ENCODE data around the gene PSME3IP1. TPM values are rescaled to one million over a fixed set of nuclear protein-coding genes. Genes with fewer than 3 reads are reported as not detected.
"Not testable (repeated sequence)": the region's sequence is repeated elsewhere in the genome, so short reads cannot be mapped to it uniquely, and the experiment has no call there.

Gene PSME3IP1
- polyA plus RNA-seq, 2 donors, result 50.4 to 50.6 TPM

DNA sequence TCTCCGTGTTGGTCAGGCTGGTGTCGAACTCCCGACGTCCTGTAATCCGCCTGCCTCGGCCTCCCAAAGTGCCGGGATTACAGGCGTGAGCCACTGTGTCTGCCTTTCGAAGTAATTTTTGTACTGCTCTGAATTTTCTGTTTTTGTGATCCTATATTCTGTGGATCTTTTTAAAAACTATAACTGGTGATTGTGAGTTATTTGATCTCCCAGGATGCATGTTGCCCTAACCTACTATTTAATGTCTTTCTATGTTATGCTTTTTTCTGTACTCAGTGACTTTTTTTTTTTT lies 2.8 kb upstream of the PSME3IP1 start:
- H3K4me1 ChIP-seq (ENCODE audit: control insufficient read depth in 2 of 2, insufficient read depth in 2 of 2, low read length in 1 of 2), result no peaks in the 10 kb centered on the region
- H3K27me3 ChIP-seq (ENCODE audit: control insufficient read depth in 1 of 2, insufficient read depth in 2 of 2, low read length in 2 of 2), result no peaks in the 10 kb centered on the region
- no peaks in the 10 kb centered on the region for H3K9me3 ChIP-seq (ENCODE audit: control insufficient read depth in 2 of 2, insufficient read depth in 1 of 2, low read depth in 1 of 2, low read length in 1 of 2)
- H3K36me3 ChIP-seq (ENCODE audit: control insufficient read depth in 2 of 2, insufficient read depth in 2 of 2, low read length in 1 of 2), result no peaks in the 10 kb centered on the region
- 89 to 94% methylated on average over 9 of the region's 9 CpGs for WGBS, 2 donors
- no peak overlapping the region for H3K4me3 ChIP-seq (ENCODE audit: low read depth in 1 of 2, low read length in 2 of 2)
- H3K27ac ChIP-seq (ENCODE audit: low read depth in 2 of 2, low read length in 1 of 2), result no peak overlapping the region

DNA sequence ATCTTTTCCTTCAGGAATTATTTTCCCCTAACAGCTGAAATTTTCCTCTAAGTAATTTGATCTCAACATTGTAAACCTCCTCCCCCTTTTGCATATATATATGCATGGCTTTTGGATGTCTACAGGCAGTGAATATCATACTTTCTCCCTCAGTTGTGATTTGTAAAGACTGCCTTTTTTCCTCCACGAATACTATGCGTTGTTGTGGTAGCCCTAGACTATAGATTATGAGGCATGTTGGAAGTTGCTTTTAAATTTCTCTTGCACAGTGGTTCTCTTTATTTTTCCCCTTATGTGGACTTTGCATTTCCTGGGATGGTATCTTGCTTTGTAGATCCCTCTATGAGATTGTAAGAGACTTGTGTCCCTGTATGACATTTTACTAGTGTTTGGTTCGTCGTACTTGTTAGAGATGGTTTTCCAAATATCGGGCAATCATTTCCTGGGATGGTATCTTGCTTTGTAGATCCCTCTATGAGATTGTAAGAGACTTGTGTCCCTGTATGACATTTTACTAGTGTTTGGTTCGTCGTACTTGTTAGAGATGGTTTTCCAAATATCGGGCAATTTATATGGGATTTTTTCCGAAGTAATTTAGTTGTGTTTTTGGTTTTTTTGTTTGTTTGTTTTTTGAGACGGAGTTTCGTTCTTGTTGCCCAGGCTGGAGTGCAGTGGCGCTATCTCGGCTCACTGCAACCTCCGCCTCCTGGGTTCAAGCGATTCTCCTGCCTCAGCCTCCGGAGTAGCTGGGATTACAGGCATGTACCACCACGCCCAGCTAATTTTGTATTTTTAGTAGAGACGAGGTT lies 2.3 kb upstream of the PSME3IP1 start:
- 67 to 73% methylated on average over 18 of the region's 18 CpGs for WGBS, 2 donors
- H3K4me1 ChIP-seq (ENCODE audit: control insufficient read depth in 2 of 2, insufficient read depth in 2 of 2, low read length in 1 of 2); H3K9me3 ChIP-seq (ENCODE audit: control insufficient read depth in 2 of 2, insufficient read depth in 1 of 2, low read depth in 1 of 2, low read length in 1 of 2); H3K27me3 ChIP-seq (ENCODE audit: control insufficient read depth in 1 of 2, insufficient read depth in 2 of 2, low read length in 2 of 2); H3K36me3 ChIP-seq (ENCODE audit: control insufficient read depth in 2 of 2, insufficient read depth in 2 of 2, low read length in 1 of 2): not testable (repeated sequence)
- peak overlapping the region in 1 of 2 donors; percentile 94 for H3K27ac ChIP-seq (ENCODE audit: low read depth in 2 of 2, low read length in 1 of 2)
- peak overlapping the region in 1 of 2 donors; percentile 83 for H3K4me3 ChIP-seq (ENCODE audit: low read depth in 1 of 2, low read length in 2 of 2)

DNA sequence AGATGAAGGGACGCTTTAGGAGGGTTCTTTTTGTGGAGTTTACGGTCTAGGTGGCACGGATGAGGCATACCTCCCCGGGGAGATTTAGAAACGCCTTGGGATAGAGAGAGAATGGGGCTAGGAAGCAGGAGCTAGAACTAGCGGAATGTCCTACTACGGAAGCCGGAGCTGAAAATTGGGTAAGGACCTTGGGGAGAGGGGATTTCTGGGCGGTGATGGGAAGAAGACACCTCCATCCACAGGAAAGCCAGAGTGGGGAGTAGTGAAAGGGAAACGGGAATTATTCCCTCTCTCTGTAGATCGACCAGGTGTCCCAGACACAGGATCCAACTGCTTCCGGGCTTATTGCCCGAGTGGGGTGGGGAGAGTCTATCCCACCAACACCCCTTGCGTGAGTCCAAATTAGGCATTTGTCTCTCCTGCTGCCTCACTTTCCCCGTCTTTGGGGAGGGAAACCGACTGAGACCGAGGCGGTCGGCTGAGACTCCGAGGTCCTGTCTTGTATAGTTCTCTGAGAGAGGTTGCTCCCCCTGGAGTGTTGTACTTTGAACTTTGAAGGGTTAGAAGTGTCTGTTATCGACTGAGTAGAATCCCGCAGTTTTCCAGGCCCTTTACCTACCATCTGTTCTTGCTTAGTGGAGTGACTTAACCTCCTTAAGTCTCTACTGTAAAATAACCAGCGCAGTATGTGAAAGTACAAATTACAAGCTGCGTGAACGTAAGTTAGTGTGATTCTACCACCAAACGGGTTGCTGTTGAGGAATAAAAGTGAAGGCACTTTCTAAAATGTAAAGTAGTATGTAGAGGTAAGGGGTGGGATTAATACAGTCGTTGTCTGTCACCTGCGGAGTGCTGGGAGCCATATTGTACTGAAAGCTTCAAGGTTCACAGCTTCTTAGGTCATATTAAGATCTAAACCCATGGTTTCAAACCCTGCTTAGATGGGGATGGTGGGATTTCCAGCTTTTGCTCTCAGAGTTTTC lies 1.3 kb upstream of the PSME3IP1 start:
- H3K4me3 ChIP-seq (ENCODE audit: low read depth in 1 of 2, low read length in 2 of 2), result peak overlapping the region; percentile 83 to 85
- H3K4me1 ChIP-seq (ENCODE audit: control insufficient read depth in 2 of 2, insufficient read depth in 2 of 2, low read length in 1 of 2), result no peaks in the 10 kb centered on the region
- H3K36me3 ChIP-seq (ENCODE audit: control insufficient read depth in 2 of 2, insufficient read depth in 2 of 2, low read length in 1 of 2), result no peaks in the 10 kb centered on the region
- H3K27ac ChIP-seq (ENCODE audit: low read depth in 2 of 2, low read length in 1 of 2), result peak overlapping the region; percentile 94 to 96
- H3K27me3 ChIP-seq (ENCODE audit: control insufficient read depth in 1 of 2, insufficient read depth in 2 of 2, low read length in 2 of 2), result no peaks in the 10 kb centered on the region
- WGBS, 2 donors, result 1 to 2% methylated on average over 28 of the region's 28 CpGs
- H3K9me3 ChIP-seq (ENCODE audit: control insufficient read depth in 2 of 2, insufficient read depth in 1 of 2, low read depth in 1 of 2, low read length in 1 of 2), result no peaks in the 10 kb centered on the region

DNA sequence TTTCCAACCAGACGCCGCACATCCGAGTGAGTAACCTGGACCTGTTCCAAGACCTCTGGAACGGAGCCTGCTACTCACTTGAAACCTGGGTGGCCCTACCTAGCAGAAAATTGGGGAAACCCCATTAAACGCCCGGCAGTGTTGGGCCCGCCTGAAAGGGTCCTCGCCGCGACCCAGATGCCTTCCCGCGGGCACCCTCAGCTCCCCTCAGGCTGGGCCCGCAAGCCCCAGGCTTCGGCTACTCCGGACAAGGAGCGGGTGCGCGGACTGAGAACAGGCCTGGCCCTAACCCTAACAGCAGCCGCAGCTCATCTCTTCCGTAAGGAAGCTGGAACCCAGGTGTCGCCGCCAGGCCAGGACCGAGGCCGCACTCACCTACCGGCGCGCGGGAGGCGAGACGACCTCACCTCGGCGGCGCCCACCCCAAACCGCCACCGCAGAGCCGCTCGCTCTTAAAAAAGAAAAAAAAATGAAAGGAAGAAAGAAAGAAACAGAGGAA lies 344 bp downstream of the PSME3IP1 start:
- Histone ChIP-seq H3K4me1 (ENCODE audit: control insufficient read depth in 2 of 2, insufficient read depth in 2 of 2, low read length in 1 of 2) (no peaks in the 10 kb centered on the region), H3K27ac (ENCODE audit: low read depth in 2 of 2, low read length in 1 of 2) (peak overlapping the region; percentile 94 to 98), H3K36me3 (ENCODE audit: control insufficient read depth in 2 of 2, insufficient read depth in 2 of 2, low read length in 1 of 2) (no peaks in the 10 kb centered on the region), H3K27me3 (ENCODE audit: control insufficient read depth in 1 of 2, insufficient read depth in 2 of 2, low read length in 2 of 2) (no peaks in the 10 kb centered on the region), H3K9me3 (ENCODE audit: control insufficient read depth in 2 of 2, insufficient read depth in 1 of 2, low read depth in 1 of 2, low read length in 1 of 2) (no peaks in the 10 kb centered on the region), H3K4me3 (ENCODE audit: low read depth in 1 of 2, low read length in 2 of 2) (peak overlapping the region; percentile 97 to 99)
- 0% methylated on average over 36 to 37 of the region's 37 CpGs for WGBS, 2 donors

DNA sequence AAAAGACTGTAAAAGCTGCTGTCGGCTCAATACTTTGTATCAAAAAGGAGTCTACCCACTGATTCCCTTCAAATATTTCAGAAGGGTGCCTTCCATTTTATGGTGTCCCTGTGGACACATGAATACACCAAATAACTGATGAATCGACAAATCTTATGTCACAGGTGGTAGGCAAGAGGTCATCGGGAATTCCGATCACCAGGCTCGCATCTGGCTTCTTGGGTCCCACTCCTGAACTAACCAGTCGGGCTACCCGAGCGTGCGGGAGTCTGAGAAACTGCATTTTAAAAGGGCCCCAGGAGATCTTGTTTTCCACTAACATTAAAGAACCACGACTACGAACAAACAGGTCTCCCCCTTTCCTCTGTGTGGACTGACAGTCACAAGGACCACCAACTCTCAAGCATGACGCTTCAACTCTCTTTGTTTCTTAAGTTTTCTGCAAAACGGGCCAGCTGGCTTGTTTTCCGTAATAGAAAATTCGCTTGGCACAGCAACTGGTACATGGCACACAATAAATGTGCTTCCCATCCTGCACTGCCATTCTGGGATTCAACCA lies 873 bp downstream of the PSME3IP1 start:
- Histone ChIP-seq H3K4me3 (ENCODE audit: low read depth in 1 of 2, low read length in 2 of 2) (peak overlapping the region; percentile 97 to 99), H3K27me3 (ENCODE audit: control insufficient read depth in 1 of 2, insufficient read depth in 2 of 2, low read length in 2 of 2) (no peaks in the 10 kb centered on the region), H3K4me1 (ENCODE audit: control insufficient read depth in 2 of 2, insufficient read depth in 2 of 2, low read length in 1 of 2) (no peaks in the 10 kb centered on the region), H3K36me3 (ENCODE audit: control insufficient read depth in 2 of 2, insufficient read depth in 2 of 2, low read length in 1 of 2) (no peaks in the 10 kb centered on the region), H3K9me3 (ENCODE audit: control insufficient read depth in 2 of 2, insufficient read depth in 1 of 2, low read depth in 1 of 2, low read length in 1 of 2) (no peaks in the 10 kb centered on the region), H3K27ac (ENCODE audit: low read depth in 2 of 2, low read length in 1 of 2) (peak overlapping the region; percentile 94 to 98)
- WGBS, 2 donors, result 15 to 20% methylated on average over 15 of the region's 15 CpGs

DNA sequence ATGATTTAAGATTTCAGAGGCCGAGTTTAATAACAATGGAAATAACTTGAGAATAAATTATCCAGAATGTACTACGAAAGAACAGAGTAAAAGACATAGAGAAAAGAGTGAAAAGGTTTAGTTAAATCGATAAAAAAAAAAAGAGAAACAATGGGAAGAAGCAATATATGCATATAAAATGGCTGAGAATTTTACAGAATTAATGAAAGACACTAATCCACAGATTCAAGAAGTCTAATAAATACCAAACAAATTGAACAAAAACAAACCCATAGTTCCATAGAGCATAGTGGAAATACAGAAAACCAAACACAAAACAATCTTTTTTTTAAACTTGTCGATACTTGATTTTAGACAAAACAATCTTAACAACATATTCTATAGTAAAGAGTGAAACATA lies 1.7 kb downstream of the PSME3IP1 start:
- WGBS, 2 donors, result 96% methylated on average over 4 of the region's 4 CpGs
- Histone ChIP-seq H3K36me3 (ENCODE audit: control insufficient read depth in 2 of 2, insufficient read depth in 2 of 2, low read length in 1 of 2) (no peaks in the 10 kb centered on the region), H3K4me1 (ENCODE audit: control insufficient read depth in 2 of 2, insufficient read depth in 2 of 2, low read length in 1 of 2) (no peaks in the 10 kb centered on the region), H3K9me3 (ENCODE audit: control insufficient read depth in 2 of 2, insufficient read depth in 1 of 2, low read depth in 1 of 2, low read length in 1 of 2) (no peaks in the 10 kb centered on the region), H3K27me3 (ENCODE audit: control insufficient read depth in 1 of 2, insufficient read depth in 2 of 2, low read length in 2 of 2) (no peaks in the 10 kb centered on the region), H3K27ac (ENCODE audit: low read depth in 2 of 2, low read length in 1 of 2) (no peak overlapping the region), H3K4me3 (ENCODE audit: low read depth in 1 of 2, low read length in 2 of 2) (no peak overlapping the region)

DNA sequence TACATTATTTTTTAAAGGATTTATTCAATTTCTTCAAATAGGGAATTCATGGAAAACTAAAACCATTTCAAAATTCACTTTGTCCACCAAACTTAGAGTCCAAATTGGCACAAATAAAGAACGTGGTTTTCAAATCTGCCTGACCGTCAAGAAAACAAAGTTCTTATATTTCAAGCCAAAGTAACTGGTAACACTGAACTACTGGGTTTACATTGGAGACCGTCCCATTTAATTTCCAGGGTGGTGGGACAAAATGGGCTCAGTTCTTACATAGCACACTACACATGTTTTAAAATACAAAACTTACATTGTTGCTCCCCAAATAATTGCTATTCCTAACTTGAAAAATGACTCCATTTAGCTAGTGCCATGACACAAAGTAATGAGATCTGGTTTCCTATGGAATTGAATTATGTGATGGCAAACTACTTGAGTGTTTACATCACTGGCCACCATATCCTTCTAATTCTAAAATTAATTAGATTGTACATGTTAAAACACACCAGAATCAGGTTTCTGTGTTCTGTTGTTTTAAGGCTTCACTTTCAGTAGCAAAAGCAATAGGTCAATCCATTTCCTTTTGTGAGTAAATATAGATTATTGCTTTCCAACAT lies 6.5 kb downstream of the PSME3IP1 start:
- Histone ChIP-seq H3K4me3 (ENCODE audit: low read depth in 1 of 2, low read length in 2 of 2) (no peak overlapping the region), H3K27ac (ENCODE audit: low read depth in 2 of 2, low read length in 1 of 2) (no peak overlapping the region), H3K4me1 (ENCODE audit: control insufficient read depth in 2 of 2, insufficient read depth in 2 of 2, low read length in 1 of 2) (no peaks in the 10 kb centered on the region), H3K9me3 (ENCODE audit: control insufficient read depth in 2 of 2, insufficient read depth in 1 of 2, low read depth in 1 of 2, low read length in 1 of 2) (no peaks in the 10 kb centered on the region), H3K27me3 (ENCODE audit: control insufficient read depth in 1 of 2, insufficient read depth in 2 of 2, low read length in 2 of 2) (no peaks in the 10 kb centered on the region), H3K36me3 (ENCODE audit: control insufficient read depth in 2 of 2, insufficient read depth in 2 of 2, low read length in 1 of 2) (no peaks in the 10 kb centered on the region)
- 63 to 74% methylated on average over 3 of the region's 3 CpGs for WGBS, 2 donors

DNA sequence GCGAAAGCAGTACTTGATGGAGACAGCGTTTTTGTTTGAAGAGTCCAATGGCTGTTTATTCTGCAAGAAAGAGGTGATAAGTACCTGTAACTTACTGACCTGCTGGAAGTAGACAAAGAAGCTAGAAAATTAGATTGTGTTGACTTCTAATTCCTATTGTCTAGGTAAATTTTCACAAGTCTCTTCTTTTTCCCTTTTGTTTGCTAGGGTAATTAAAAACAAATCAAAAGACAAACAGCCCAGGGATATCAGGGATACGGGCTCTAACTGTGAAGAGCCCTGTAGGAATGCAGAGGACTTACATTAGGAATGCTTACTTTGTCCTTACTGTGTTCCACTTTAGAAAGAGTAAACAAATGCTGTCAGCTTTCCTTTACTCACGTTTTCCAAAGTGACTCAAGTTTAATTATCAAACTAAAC lies 7.0 kb downstream of the PSME3IP1 start:
- no peak overlapping the region for H3K4me3 ChIP-seq (ENCODE audit: low read depth in 1 of 2, low read length in 2 of 2)
- no peaks in the 10 kb centered on the region for H3K9me3 ChIP-seq (ENCODE audit: control insufficient read depth in 2 of 2, insufficient read depth in 1 of 2, low read depth in 1 of 2, low read length in 1 of 2)
- 61 to 70% methylated on average over 4 of the region's 4 CpGs for WGBS, 2 donors
- no peak overlapping the region for H3K27ac ChIP-seq (ENCODE audit: low read depth in 2 of 2, low read length in 1 of 2)
- no peaks in the 10 kb centered on the region for H3K36me3 ChIP-seq (ENCODE audit: control insufficient read depth in 2 of 2, insufficient read depth in 2 of 2, low read length in 1 of 2)
- no peaks in the 10 kb centered on the region for H3K4me1 ChIP-seq (ENCODE audit: control insufficient read depth in 2 of 2, insufficient read depth in 2 of 2, low read length in 1 of 2)
- H3K27me3 ChIP-seq (ENCODE audit: control insufficient read depth in 1 of 2, insufficient read depth in 2 of 2, low read length in 2 of 2), result no peaks in the 10 kb centered on the region

DNA sequence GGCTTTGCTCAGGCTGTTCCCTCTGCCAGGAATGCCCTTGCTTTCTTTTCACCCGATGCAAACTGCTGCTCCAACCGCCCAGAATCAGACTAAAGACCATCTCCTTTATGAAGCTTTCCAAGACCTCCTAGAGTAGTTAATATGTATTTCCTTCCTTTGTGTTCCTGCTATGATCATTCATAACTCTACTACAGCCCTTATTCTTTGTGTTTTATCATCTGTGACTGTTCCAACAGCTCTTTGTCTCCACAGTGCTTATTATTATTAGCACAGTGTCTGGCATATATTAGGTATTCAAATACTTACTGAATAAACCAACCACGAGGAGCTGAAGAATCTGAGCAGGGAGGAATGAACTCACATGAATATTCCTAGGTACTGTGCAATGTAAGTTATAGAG lies 7.6 kb downstream of the PSME3IP1 start:
- WGBS, 2 donors, result 66 to 67% methylated on average over 3 of the region's 3 CpGs
- Histone ChIP-seq H3K4me3 (ENCODE audit: low read depth in 1 of 2, low read length in 2 of 2) (no peak overlapping the region), H3K27ac (ENCODE audit: low read depth in 2 of 2, low read length in 1 of 2) (no peak overlapping the region), H3K9me3 (ENCODE audit: control insufficient read depth in 2 of 2, insufficient read depth in 1 of 2, low read depth in 1 of 2, low read length in 1 of 2) (no peaks in the 10 kb centered on the region), H3K36me3 (ENCODE audit: control insufficient read depth in 2 of 2, insufficient read depth in 2 of 2, low read length in 1 of 2) (peaks cover 0 to under 1% of the 10 kb centered on the region in 2 donors), H3K27me3 (ENCODE audit: control insufficient read depth in 1 of 2, insufficient read depth in 2 of 2, low read length in 2 of 2) (no peaks in the 10 kb centered on the region), H3K4me1 (ENCODE audit: control insufficient read depth in 2 of 2, insufficient read depth in 2 of 2, low read length in 1 of 2) (no peaks in the 10 kb centered on the region)
